ENCODE measurements around the gene CPNE5.
"Not testable (repeated sequence)": the region's sequence is repeated elsewhere in the genome, so short reads cannot be mapped to it uniquely, and the experiment has no call there.

CPNE5 gene

DNA sequence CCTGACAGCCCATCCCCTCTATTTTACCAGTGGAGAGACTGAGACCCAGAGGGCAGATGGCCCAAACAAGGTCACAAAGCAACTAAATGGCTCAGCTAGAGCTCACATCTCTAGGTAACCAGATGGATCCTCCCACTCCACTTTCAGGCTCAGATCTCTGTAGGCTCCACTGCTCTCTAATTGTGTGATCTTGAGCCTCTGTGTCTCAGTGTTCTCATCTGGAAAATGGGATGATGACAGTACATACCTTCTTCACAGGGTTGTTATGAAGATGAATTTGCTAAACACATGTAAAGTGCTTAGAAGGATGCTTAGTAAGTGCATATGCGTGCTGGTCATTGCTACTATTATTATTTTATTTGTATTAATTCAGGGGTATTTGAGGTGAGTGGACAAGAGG is 101.1 kb downstream of the CPNE5 start:
- no peak for DNase-seq

DNA sequence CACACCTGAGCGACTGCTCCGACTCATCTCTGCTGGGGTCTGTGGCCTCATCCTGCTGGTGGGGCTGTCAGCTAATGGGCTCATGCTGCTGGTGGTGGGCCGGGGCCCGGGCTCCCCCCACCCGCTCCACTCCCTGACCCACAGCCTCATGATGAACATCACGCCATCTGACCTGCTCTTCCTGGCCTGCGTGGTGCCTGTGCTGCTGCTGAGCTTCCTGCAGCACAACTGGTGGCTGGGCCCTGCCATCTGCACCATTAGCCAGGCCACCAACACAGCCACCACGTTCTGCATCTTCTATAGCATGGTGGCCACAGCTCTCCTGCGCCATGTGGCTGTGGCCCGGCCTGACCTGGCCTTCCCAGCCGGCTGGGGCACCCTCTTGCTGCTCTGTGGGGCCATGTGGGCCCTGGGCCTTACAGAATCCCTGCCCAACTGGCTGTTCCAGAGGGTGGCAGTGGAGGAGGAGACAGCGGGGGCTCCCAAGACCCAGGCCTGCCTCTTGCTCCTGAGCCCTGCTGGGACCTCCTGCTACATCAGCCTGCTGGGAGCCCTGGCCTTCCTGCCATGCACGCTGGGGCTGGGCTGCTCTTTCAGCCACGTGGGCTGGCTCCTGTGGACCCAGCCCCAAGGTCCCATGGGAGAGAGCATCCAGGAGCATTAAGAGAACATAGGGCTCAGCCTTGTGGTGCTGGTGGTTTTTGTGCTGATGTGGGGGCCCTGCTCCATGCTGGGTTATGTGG is 102.0 kb downstream of the CPNE5 start:
- DNase-seq = no peak

DNA sequence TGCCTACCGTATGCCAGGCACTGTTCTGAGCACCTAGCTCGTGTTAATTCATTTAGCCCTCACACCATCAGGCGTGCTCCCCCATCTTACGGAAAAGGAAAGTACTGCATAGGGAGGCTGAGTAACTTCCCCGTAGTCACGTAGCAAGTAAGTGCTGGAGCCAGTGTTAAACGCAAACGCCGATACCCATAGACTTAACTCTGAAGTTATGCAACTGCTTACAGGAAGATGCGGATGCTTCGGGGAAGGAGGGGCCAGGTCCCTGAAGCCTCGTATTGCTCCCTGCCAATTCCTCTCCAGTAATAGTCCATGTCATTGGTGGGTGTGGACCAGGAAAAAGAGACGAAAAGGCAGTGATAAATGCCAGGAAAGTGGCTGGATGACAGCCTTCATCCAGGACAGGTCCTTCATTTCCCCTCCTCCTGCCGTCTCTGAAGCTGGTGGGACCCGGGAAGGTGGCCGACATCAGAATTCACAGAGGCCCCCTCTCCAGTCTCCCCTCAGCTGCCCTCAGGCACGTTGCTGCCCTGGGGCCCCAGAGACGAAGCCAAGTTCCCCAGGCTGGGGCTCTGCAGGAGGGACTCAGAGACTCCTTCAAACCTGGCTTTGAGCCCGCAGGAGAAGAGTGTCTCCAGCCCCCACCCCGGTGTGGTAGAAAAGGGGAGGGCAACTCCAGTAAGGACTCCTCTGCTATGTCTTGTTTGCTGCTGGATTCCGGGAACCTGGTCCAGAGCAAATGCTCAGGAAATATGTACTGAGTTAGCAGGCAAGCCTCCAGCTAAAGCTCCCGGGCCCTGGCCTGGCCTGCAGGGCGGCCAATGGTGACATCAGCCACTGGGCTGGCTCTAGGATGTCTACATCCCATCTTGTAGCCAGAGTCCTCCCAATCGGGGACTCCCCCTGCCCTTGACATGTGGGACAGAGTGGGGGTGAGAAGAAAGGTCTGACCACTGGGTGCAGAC is 103.9 kb downstream of the CPNE5 start:
- DNase-seq = no peak

DNA sequence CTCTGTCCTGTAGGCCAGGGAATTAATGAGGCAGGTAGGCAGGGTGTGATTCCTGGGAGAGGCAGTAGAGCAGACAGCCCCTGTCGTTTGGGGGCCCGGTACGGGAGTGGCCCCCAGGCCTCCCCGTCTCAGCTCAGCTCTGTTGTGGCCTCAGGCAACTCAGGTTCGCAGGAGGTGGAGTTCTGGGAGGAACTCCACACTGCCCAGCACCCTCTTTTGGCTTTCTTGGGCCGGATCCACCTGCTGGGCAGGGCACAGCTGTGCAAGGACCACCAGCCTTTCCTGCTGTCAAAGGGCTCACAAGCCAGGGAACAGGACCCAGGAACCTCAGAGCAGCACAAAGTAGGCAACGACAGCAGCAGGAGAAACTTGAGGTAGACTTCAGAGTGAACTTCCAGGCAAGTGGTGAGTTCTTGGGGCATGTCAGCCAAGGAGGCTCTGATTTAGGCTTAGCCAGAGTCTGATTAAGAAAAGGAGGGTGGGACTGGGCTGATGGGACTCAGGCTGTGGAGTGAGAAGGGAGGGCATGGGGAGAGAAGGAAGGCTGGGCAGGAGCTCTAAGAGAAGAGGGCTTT is 104.7 kb downstream of the CPNE5 start:
- no peak for DNase-seq

DNA sequence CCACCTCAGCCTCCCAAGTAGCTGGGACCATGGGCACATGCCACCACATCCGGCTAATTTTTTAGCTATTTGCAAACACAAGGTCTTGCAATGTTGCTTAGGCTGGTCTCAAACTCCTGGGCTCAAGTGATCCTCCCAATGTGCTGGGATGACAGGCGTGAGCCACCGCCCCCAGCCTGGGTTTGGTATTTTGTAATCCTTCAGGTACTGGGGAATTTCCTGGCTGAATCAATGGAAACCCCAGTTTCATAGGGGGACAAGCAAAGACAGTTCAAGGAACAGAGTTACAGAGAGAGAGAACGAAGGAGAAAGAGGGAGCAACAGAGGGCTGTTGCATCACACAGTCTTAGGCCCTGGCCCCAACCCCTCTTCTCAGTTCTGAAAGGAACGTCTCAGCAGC is 105.9 kb downstream of the CPNE5 start:
- no peak for DNase-seq

DNA sequence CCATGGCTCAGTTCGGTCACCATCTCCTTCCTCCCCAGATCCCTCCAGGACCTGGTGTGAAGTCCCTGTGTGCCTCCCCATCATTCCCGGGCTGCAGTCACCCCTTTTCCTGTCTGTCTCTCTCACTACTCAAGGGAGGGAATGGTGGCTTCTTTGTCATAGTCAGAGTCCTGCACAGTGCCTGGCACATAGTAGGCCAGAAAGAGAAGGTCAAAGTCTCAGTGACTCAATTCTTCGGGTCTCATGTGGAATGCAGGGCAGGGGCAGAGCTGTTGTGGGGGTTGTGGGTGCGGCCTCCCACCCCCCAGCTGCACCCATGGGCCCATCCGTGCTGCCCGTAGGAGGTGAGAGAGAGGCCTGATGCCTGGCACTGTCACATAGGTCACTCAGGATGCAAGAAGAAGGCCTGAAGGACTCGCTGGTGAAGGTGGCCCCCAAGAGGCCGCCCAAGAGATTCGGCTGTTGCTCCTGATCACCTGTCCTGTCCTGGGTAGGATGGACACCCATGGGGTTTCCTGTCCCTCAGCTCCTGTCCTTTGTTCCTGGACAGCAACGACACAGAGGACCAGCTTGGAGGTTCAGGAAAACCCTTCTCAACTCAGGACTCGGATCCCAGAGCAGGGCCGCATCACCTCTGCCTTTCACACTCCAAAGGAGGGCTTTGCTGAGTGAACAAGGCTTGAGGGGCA is 107.5 kb downstream of the CPNE5 start:
- no peak for DNase-seq

DNA sequence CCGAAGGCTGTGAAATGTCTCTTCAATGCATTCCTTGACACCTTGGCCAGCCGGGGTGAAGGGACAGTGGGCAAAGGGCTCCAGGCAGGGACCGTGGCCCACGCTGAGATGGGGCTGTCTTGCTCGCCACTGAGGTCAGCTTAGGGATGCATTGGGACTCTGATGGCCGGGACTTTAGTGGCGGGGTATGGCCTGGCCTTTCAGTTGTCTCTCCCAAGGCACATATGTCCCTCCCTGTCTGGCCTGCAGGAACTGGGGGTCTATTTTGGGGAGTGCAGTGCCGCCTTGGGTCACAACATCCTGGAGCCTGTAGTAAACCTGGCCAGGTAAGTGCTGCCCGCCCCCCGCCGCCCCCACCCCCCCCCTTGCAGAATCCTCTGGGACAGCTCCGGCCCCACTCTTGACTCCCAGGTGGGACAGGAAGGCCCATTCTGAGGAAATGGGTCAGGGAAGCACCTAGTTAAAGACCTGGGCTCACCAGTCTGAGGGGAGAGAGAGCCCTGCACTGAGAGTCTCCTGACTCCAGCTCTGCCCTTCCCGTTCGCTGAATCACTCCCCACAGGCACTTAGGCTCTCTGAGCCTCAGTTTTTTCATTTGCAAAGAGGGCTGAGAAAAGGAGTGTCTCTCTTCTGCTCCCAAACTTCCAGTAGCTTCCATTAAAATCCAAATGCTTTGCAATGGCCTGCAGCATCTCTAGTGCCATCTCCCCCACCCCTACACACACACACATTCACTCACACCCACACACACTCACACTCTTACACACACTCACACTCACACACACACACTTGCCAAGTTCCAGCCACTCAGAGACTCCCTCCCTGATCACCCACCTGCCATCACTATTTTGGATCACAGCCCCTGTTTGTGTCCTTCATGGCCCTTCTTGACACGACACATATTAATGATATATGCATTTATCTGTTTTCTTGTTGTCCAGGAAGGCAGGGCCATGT is 108.5 kb downstream of the CPNE5 start:
- no peak for DNase-seq

DNA sequence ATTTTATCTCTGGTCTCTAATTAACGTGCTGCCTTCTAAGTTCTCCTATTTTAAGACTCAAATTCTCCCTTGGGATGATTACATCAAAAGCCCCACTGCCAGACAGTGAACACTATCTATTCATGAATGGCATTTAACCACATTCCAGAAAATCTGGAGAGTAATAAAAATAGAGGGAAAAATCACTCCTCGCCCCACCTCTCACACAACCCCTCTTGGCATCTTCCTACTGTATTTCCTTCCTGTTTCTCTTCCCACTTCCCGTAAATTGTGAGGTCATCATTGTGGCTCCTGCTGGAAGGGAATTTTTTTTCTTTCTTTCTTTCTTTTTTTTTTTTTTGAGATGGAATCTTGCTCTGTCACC is 110.1 kb downstream of the CPNE5 start:
- DNase-seq = no peak

DNA sequence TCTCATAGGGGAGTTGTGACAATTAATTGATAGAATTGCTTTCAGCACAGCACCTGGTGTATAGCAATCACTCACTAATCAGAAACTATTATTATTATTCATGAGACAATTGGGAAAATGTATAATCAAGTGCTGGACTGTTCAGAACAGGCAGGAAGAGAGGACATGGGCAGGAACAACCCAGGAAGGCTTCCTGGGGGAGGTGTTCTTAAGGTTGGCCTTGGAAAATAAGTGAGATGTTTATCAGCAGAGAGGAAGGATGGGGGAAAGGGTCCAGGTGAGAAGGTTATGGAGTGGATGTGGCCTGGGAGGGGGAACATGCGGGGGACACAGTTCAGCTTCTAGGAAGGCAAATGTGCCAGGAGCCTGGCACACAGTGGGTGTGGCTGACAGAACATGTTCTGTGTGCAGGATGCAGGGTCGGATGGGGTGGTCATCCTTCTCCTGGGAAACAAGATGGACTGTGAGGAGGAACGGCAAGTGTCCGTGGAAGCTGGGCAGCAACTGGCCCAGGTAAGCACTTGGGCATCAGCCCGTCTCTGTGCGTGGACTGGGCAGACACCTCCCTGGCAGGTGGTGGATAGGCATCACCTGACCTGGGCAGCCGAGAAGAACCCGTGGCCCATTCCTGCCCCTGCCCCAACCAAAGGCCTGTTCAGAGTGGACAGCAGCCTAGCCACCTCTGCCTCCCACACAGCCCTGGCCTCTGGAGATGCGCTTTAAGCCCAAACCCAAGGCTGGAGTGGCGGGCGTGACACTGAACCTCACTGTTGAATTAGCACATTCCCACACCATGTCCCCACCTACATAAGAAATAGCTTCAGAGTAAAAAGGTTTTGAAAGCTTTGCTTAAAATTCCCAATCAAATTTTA is 110.7 kb downstream of the CPNE5 start:
- no peak for DNase-seq

DNA sequence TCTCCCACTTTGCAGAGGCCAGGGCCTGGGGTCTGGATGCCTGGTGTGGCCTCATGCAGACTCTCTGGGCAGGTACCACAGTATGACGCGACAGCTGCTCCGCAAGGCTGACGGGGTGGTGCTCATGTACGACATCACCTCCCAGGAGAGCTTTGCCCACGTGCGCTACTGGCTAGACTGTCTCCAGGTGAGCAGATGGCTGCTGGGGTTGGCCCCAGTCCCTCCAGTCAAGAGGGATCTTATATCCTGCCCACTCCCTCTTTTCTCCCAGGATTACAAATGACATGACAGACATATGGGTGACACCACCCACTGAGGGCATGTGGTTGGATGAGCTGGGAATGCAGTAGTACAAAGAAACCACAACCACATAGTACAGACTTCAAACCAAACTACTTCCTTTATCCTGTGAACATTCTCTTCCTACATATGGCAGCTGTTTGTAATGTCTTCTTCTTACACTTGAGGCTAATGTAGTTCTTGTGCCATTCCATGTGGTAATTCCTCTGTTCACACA is 111.7 kb downstream of the CPNE5 start:
- peak; percentile 12 for DNase-seq

DNA sequence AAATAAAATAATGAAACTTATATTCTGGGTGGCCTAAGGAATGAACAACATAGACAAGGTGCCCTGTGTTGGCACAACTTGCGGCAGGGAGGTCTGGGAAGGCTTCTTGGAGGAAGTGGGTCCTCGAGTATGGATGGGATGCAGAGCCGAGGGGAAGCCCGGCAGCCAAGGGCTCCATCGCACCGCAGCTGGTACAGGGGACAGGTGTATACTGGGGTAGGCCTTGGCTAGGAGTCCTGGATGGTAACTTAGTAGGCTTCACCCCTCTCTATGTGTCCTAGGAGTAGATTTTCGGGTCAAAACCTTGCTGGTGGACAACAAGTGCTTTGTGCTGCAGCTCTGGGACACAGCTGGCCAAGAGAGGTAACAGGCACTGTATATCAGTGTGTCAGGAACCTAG is 113.7 kb downstream of the CPNE5 start:
- DNase-seq = no peak

DNA sequence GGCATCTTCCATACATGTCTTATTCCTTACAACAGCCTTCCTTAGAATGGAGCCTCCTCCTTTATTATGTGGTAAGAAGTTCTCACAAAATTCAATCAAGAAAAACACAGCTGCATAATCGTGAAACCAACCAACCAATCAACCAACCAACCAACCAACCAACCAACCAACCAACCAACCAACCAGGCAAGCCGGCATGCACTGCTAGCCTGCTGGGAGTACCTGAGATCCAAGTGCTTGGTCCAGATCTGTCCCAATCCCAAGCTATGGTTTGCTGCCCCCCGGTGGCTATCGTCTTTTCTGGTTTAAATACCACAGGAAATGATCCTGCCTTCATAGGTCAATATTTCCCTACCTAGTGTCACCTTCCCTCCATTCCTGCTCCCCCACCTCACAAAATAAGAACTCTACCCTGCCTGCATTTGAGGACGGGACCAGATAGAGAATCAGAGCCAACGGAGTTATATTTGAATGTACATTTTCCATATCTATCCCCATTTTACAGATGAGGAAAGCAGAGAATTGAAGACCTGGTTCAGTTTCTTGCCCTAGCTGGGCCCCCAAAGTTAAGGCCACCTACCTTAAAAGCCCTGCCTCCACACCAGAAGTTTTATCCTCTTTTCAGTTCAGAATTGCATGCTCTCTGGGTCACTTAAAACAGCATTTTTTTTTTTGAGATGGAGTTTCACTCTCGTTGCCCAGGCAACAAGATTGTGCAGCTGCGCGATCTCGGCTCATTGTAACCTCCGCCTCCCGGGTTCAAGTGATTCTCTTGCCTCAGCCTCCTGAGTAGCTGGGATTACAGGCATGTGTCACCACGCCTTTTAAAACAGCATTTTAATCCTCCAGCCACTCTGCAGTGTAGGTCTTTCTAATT is 114.5 kb downstream of the CPNE5 start:
- DNase-seq = peak; percentile 46

DNA sequence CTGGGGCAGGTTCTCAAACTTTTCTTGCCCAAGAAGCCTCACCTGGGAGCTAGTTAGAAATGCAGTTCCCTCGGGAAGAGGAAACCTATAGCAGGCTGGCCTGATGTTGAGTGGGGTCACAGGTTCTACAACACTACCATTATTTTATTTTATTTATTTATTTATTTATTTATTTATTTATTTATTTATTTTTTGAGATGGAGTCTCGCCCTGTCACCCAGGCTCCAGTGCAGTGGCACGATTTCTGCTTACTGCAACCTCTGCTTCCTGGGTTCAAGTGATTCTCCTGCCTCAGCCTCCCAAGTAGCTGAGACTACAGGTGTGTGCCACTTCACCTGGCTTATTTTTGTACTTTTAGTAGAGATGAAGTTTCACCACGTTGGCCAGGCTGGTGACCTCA is 115.3 kb downstream of the CPNE5 start:
- DNase-seq = not testable (repeated sequence)

DNA sequence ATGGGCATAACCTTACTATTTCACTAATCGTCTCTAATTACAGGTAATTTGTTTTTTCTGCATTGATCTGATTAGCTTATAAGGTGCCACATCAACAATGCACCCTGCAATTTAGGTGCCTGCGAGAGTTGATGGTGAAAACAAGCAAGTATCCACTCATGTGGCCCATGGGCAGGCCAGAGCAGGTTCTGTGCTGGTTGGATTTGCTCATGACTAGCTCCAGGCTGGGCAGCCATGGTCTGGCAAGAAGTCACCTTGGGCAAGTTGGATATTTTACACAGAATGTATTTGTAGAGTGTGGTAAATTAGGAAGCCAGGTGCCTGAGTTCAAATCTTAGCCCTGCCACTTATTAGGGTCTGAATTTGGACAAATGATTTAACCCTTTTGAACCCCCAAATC is 116.4 kb downstream of the CPNE5 start:
- DNase-seq = no peak

DNA sequence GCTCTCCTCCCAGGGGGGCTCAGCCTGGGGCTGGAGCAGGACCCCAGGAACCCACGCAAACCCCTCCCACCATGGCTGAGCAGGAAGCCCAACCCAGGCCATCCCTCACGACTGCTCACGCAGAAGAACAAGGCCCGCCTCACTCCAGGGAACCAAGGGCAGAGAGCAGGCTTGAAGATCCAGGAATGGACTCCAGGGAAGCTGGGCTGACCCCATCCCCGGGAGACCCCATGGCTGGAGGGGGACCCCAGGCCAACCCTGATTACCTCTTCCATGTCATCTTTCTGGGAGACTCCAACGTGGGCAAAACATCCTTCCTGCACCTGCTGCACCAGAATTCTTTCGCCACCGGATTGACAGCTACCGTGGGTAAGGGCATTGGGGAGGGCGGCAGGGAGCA is 116.9 kb downstream of the CPNE5 start:
- no peak for DNase-seq

DNA sequence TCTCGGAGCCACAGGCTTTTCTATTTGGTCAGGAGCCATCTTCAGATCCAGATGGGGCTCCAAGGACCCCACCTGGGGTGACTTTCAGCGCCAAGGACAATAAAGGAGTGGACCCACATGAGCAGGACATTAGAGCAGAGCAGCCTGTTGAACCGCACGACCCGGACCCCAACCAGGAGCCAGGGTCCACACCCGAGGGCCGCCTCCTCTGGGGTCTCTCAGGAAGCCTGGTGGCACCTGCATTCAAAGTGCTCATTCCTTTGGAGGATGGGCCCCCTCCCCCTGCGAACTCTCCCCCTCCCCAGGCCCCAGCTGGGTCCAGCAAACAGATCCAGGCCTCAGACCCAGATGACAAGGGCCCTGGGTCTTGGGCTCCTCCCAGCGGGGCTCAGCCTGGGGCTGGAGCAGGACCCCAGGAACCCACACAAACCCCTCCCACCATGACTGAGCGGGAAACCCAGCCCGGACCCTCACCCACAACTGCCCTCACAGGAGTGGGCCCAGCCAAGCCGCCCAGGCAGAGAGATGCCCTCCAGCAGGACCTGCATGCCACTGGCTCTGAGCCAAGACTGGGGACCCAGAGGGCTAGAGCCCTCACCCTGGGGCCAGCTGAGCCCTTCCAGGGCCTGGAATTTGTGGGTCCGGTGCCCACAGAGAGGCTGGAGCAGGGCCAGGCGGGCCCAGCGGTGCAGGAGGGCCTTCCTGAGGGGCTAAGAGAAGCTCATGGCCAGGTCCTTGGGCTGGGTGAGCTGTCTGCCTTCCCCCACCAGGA is 117.7 kb downstream of the CPNE5 start:
- DNase-seq = no peak

DNA sequence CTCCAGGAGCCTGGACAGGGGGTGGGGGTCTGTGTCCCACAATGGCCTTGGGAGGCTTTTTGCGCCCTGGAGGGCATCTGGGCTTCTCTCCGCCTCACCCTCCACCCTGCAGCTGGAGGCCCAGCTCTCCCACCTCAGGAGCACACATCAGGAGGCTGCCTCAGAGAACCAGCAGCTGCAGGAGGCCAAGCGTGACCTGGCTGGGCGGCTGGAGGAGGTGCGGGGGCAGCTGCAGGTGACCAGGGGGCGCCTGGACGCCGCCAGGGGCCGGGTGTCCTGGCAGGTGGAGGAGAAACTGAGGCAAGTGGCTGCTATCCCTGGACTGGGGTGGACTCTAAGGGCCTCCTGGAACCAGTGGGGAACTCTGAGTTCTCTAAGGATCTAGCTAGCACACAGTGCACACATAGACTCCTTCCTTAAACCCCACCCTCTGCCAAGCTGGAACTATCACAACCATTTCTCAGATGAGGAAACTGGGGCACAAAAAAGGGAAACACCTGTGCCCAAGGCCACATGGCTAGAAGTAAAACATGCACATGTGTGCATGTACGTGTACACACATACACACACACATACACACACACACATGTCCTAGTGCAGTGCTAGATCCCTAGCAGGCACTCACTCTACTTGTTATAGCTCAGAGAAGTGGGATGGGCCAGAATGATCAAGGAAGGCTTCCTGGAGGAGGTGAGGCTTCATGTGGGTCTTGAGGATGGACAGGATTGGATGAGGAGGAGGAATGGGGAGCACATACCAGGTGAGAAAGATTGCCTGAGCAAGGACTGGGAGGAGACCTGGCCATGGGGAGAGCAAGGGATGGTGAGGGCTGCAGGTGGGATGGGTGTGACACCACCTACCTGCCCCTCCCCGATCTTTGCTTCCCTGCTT is 118.7 kb downstream of the CPNE5 start:
- DNase-seq = no peak

DNA sequence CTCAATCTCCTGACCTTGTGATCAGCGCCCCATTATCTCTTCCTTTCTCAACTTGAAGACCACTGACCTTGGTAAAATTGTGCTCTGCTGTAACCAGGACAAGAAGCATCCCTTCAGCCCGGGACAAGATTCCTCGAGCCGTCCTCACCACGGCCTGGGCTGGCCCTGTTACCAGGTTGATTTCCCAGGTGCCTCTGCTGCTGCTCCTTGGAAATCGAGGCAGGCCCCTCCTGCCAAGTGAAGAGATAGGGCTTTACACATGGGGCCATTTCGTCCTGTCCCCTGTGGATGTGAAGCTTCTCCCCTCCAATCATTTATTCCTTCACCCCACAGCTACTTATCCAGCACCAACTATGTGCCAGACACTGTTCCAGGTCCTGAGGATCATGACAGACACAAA is 120.1 kb downstream of the CPNE5 start:
- no peak for DNase-seq
